HCT116 (cell line): Measurements from ENCODE around the gene OR8D2. TPM values are rescaled to one million over a fixed set of nuclear protein-coding genes. Genes with fewer than 3 reads are reported as not detected.

ENCODE experiments used
- ATAC-seq: fragments of 200-7000 bp; cut with Tn5 transposase; 2 replicates; pipeline ENCODE4 v1.9.1; 2020; ENCODE audit warnings: mild to moderate bottlenecking, moderate library complexity
- BruUV-seq: library from RNA; stranded (reverse); fragments of 400-500 nt; replicated peaks from 2 replicates; lab custom pipeline; 2021; lab: Mats Ljungman, UMichigan
- CTCF ChIA-PET: fragments of 300-600 bp; sonication (Branson Sonifier 250); formaldehyde crosslinking; loops from one replicate; lab custom pipeline; 2021; ENCODE audit warnings: antibody characterized with exemption; lab: Charles Lee
- POLR2A ChIA-PET: fragments of 300-600, 350-600 bp; sonication (Branson Sonifier 250); formaldehyde crosslinking; loops from one replicate; lab custom pipeline; 2021; ENCODE audit warnings: antibody characterized with exemption; lab: Charles Lee
- RAD21 ChIA-PET, 2 experiments: fragments of 300-600 bp; sonication (Branson Sonifier 250); formaldehyde crosslinking; loops; one replicate each; lab custom pipeline; 2023; ENCODE audit warnings: low total read pairs in 2 of 2; ENCODE audit not compliant: uncharacterized antibody in 2 of 2, unreplicated experiment in 2 of 2, low non-redundant PET in 1 of 2; lab: Charles Lee
- DNase-seq: peaks from one replicate; pipeline ENCODE4 v3.0.0-alpha.2; 2010; ENCODE audit warnings: low read depth, low spot score
- H2AFZ ChIP-seq: fragments of 200-600 bp; shearing (Covaris generic), sonication (generic); 2 replicates; pipeline ENCODE4 v1.6.1; 2017; ENCODE audit warnings: low read depth, mixed run types, mixed read lengths, antibody characterized with exemption, low read length; ENCODE audit not compliant: poor library complexity, severe bottlenecking
- H3K27ac ChIP-seq: 2 replicates; pipeline ENCODE4 v1.5.1; 2012; ENCODE audit warnings: low read depth, low read length
- H3K27me3 ChIP-seq: fragments of 200-600 bp; sonication (generic); 2 replicates; pipeline ENCODE4 v1.6.1; 2016; ENCODE audit warnings: mixed run types, low read length, mixed read lengths; ENCODE audit not compliant: insufficient read depth
- H3K36me3 ChIP-seq, 2 experiments: fragments of 200-500 bp in 1 of 2; fragments of 200-600 bp in 1 of 2; sonication (Bioruptor generic) in 1 of 2; sonication (generic) in 1 of 2; 2 replicates each; pipeline versions ENCODE4 v1.5.1 to v1.6.1; 2014 to 2016; ENCODE audit warnings: low read length in 2 of 2, inconsistent platforms in 1 of 2, mixed read lengths in 1 of 2, mixed run types in 1 of 2; ENCODE audit not compliant: insufficient read depth in 2 of 2, control insufficient read depth in 1 of 2
- H3K4me1 ChIP-seq, 2 experiments: fragments of 200-600 bp in 1 of 2; sonication (generic) in 1 of 2; 2 replicates each; pipeline versions ENCODE4 v1.5.1 to v1.6.1; 2012 to 2017; ENCODE audit warnings: low read length in 2 of 2, inconsistent platforms in 1 of 2, mild to moderate bottlenecking in 1 of 2, mixed read lengths in 1 of 2, mixed run types in 1 of 2, moderate library complexity in 1 of 2; ENCODE audit not compliant: insufficient read depth in 2 of 2, control insufficient read depth in 1 of 2
- H3K4me2 ChIP-seq: fragments of 200-600 bp; sonication (generic); 2 replicates; pipeline ENCODE4 v1.6.1; 2017; ENCODE audit warnings: mixed run types, low read length, mixed read lengths
- H3K4me3 ChIP-seq, 2 experiments: fragments of 200-600 bp in 1 of 2; sonication (generic) in 1 of 2; replicated peaks in 1 of 2; 2 replicates each; pipeline ENCODE4 v1.5.1; 2011 to 2016; ENCODE audit warnings: low read length in 2 of 2, control low read depth in 1 of 2, low read depth in 1 of 2, mild to moderate bottlenecking in 1 of 2, mixed read lengths in 1 of 2, mixed run types in 1 of 2
- H3K79me2 ChIP-seq: fragments of 200-600 bp; sonication (generic); 2 replicates; pipeline ENCODE4 v1.6.1; 2017; ENCODE audit warnings: mild to moderate bottlenecking, mixed run types, low read length, moderate library complexity, mixed read lengths; ENCODE audit not compliant: insufficient read depth
- H3K9ac ChIP-seq: fragments of 200-600 bp; sonication (generic); 2 replicates; pipeline ENCODE4 v1.6.1; 2016; ENCODE audit warnings: low read length, mixed read lengths
- H3K9me2 ChIP-seq: fragments of 200-600 bp; sonication (generic), shearing (Covaris generic); 2 replicates; pipeline ENCODE4 v1.6.1; 2017; ENCODE audit warnings: mixed run types, mild to moderate bottlenecking, moderate library complexity; ENCODE audit not compliant: insufficient read depth
- H3K9me3 ChIP-seq, 2 experiments: fragments of 200-500 bp in 1 of 2; fragments of 200-600 bp in 1 of 2; sonication (Bioruptor generic) in 1 of 2; sonication (generic) in 1 of 2; 2 replicates each; pipeline ENCODE4 v1.6.1; 2014 to 2017; ENCODE audit warnings: low read length in 2 of 2, mixed read lengths in 2 of 2, inconsistent platforms in 1 of 2, low read depth in 1 of 2, mild to moderate bottlenecking in 1 of 2, mixed run types in 1 of 2, moderate library complexity in 1 of 2; ENCODE audit not compliant: control insufficient read depth in 1 of 2, insufficient read depth in 1 of 2
- H4K20me1 ChIP-seq: fragments of 200-600 bp; sonication (generic), shearing (Covaris generic); 2 replicates; pipeline ENCODE4 v1.6.1; 2017; ENCODE audit warnings: mixed run types, mild to moderate bottlenecking, moderate library complexity; ENCODE audit not compliant: insufficient read depth
- ATF3 ChIP-seq: IDR thresholded peaks from 2 replicates; pipeline ENCODE4 v1.6.1; 2012
- EGR1 ChIP-seq: IDR thresholded peaks from 2 replicates; pipeline ENCODE4 v1.6.1; 2012; ENCODE audit warnings: low read depth
- EZH2 ChIP-seq: fragments of 200-600 bp; sonication (generic); IDR thresholded peaks from 2 replicates; pipeline ENCODE4 v1.6.1; 2017; ENCODE audit warnings: antibody characterized with exemption, mixed run types
- FOSL1 ChIP-seq: IDR thresholded peaks from 2 replicates; pipeline ENCODE4 v1.6.1; 2012; ENCODE audit warnings: low read depth
- JUND ChIP-seq: IDR thresholded peaks from 2 replicates; pipeline ENCODE4 v1.6.1; 2012
- RAD21 ChIP-seq: IDR thresholded peaks from 2 replicates; pipeline ENCODE4 v1.6.1; 2012; ENCODE audit warnings: low read depth, mild to moderate bottlenecking
- SIN3A ChIP-seq: IDR thresholded peaks from 2 replicates; pipeline ENCODE4 v1.6.1; 2012; ENCODE audit warnings: low read depth
- SP1 ChIP-seq: IDR thresholded peaks from 2 replicates; pipeline ENCODE4 v1.6.1; 2012; ENCODE audit warnings: low read depth
- SRF ChIP-seq: IDR thresholded peaks from 2 replicates; pipeline ENCODE4 v1.6.1; 2012; ENCODE audit warnings: low read depth
- ZBTB33 ChIP-seq: IDR thresholded peaks from 2 replicates; pipeline ENCODE4 v1.6.1; 2011; ENCODE audit warnings: mild to moderate bottlenecking, low read length, moderate library complexity; ENCODE audit not compliant: insufficient replicate concordance; ENCODE audit errors: extremely low read depth
- ZNF274 ChIP-seq: fragments of 200-500 bp; sonication (Bioruptor generic); IDR thresholded peaks from 2 replicates; pipeline ENCODE4 v1.6.1; 2014; ENCODE audit warnings: mild to moderate bottlenecking, low read depth, low read length, inconsistent platforms
- intact Hi-C: fragments of 100-400 bp; cut with micrococcal nuclease; formaldehyde crosslinking; loops from 2 replicates; pipeline ENCODE4 v1.10.0; 2022
- total RNA-seq: library from RNA; stranded (reverse); gene quantifications from one replicate; pipeline ENCODE4 v1.2.1, GENCODE V29; 2021; ENCODE audit not compliant: unreplicated experiment

OR8D2 gene
- total RNA-seq, 1 experiment from 2014 or later, result not detected

- Histone ChIP-seq H3K9ac (no peak overlapping the region), H3K36me3 (no peaks in the 10 kb centered on the region), H3K4me1 (no peaks in the 10 kb centered on the region), H3K27me3 (peaks cover 22% of the 10 kb centered on the region), H3K9me2 (no peaks in the 10 kb centered on the region), H3K4me2 (no peak overlapping the region), H2AFZ (no peak overlapping the region), H3K27ac (no peak overlapping the region), H3K79me2 (no peaks in the 10 kb centered on the region), H3K9me3 (no peaks in the 10 kb centered on the region), H4K20me1 (no peaks in the 10 kb centered on the region), H3K4me3 (no peak overlapping the region)
- no TSS peak for BruUV-seq
- ChIA-PET POLR2A (no interaction called here), CTCF (no interaction called here), RAD21 (no interaction called here)
- no peak for TF ChIP-seq SRF
- DNase-seq, result no peak
- intact Hi-C loops, result no loop called here
- no peak for ATAC-seq
Measured at GRCh38 chr11:124327775-124328174, 7.8 kb upstream of the OR8D2 start.

GRCh38 chr11:124322356-124322755 lies 2.4 kb upstream of the OR8D2 start:
- H3K9me3 ChIP-seq, result no peaks in the 10 kb centered on the region
- no TSS peak for BruUV-seq
- H3K4me3 ChIP-seq, result no peak overlapping the region
- H3K36me3 ChIP-seq, result no peaks in the 10 kb centered on the region
- intact Hi-C loops, result no loop called here
- TF ChIP-seq ZNF274, result no peak
- POLR2A ChIA-PET, result no interaction called here
- H3K4me1 ChIP-seq, result no peaks in the 10 kb centered on the region
- H3K9me2 ChIP-seq, result no peaks in the 10 kb centered on the region
- no peaks in the 10 kb centered on the region for H4K20me1 ChIP-seq
- no peak overlapping the region for H3K9ac ChIP-seq
- ATAC-seq (no peak), DNase-seq (no peak)
- peaks cover 35% of the 10 kb centered on the region for H3K27me3 ChIP-seq
- RAD21 ChIA-PET, result no interaction called here
- CTCF ChIA-PET, result no interaction called here
- H3K27ac ChIP-seq, result no peak overlapping the region
- H2AFZ ChIP-seq, result no peak overlapping the region
- no peak overlapping the region for H3K4me2 ChIP-seq
- no peaks in the 10 kb centered on the region for H3K79me2 ChIP-seq

- peaks cover 50% of the 10 kb centered on the region for H3K27me3 ChIP-seq
- no peaks in the 10 kb centered on the region for H3K9me3 ChIP-seq
- DNase-seq, result no peak
- H3K9me2 ChIP-seq, result no peaks in the 10 kb centered on the region
- no peak overlapping the region for H3K4me3 ChIP-seq
- no peaks in the 10 kb centered on the region for H4K20me1 ChIP-seq
- no peak overlapping the region for H3K4me2 ChIP-seq
- POLR2A ChIA-PET, result no interaction called here
- no peaks in the 10 kb centered on the region for H3K79me2 ChIP-seq
- ATAC-seq, result no peak
- intact Hi-C loops, result no loop called here
- no peaks in the 10 kb centered on the region for H3K36me3 ChIP-seq
- no peak overlapping the region for H3K27ac ChIP-seq
- no peak overlapping the region for H2AFZ ChIP-seq
- no peak for TF ChIP-seq EZH2
- no peak for TF ChIP-seq SP1
- TF ChIP-seq SRF, result no peak
- no peak for TF ChIP-seq EGR1
- TF ChIP-seq ATF3, result no peak
- no peak for TF ChIP-seq RAD21
- TF ChIP-seq FOSL1, result no peak
- TF ChIP-seq SIN3A, result no peak
- no peak for TF ChIP-seq JUND
- TF ChIP-seq ZBTB33, result no peak
- no peak for TF ChIP-seq ZNF274
- TF ChIP-seq, all 23 proteins: peak for 0
- Histone ChIP-seq H3K9ac (no peak overlapping the region), H3K4me1 (no peaks in the 10 kb centered on the region)
- CTCF ChIA-PET, result no interaction called here
- no TSS peak for BruUV-seq
- RAD21 ChIA-PET, result no interaction called here
Measured at GRCh38 chr11:124315052-124315451, 4.9 kb downstream of the OR8D2 start.
